H1 (cell line): ENCODE results near the gene HIVEP2. TPM values are rescaled to one million over a fixed set of nuclear protein-coding genes. Genes with fewer than 3 reads are reported as not detected.

Source experiments
- ASH2L ChIP-seq: fragments of 200-600, 300-600 bp; sonication (generic); IDR thresholded peaks from one replicate; pipeline ENCODE4 v1.7.1; 2017; ENCODE audit warnings: low read length
- CBX5 ChIP-seq: fragments of 300-800, 300-1000 bp; sonication (generic); IDR thresholded peaks from 2 replicates; pipeline ENCODE4 v1.7.1; 2016; ENCODE audit warnings: antibody characterized with exemption, low read length, low read depth
- EZH2 ChIP-seq: fragments of 200-600 bp; sonication (generic); IDR thresholded peaks from 2 replicates; pipeline ENCODE4 v1.7.1; 2012; ENCODE audit warnings: low read depth, mild to moderate bottlenecking, moderate library complexity, low read length, inconsistent platforms; ENCODE audit not compliant: severe bottlenecking
- FOSL1 ChIP-seq: IDR thresholded peaks from 2 replicates; pipeline ENCODE4 v1.6.1; 2011; ENCODE audit warnings: mild to moderate bottlenecking, low read depth, low read length, moderate library complexity; ENCODE audit not compliant: insufficient read depth
- GTF2F1 ChIP-seq: IDR thresholded peaks from 2 replicates; pipeline ENCODE4 v1.6.1; 2012; ENCODE audit warnings: low read depth, low read length, improper control_type of control experiment, borderline replicate concordance
- MAX ChIP-seq: IDR thresholded peaks from 2 replicates; pipeline ENCODE4 v1.6.1; 2012; ENCODE audit warnings: inconsistent platforms
- SAP30 ChIP-seq: fragments of 300-600 bp; sonication (generic); IDR thresholded peaks from 2 replicates; pipeline ENCODE4 v1.7.1; 2012; ENCODE audit warnings: low read length, moderate library complexity, mild to moderate bottlenecking, inconsistent platforms; ENCODE audit not compliant: insufficient read depth, insufficient replicate concordance
- polyA plus RNA-seq, 7 experiments: library from polyadenylated mRNA; depleted of rRNA in 3 of 7; stranded (reverse) in 5 of 7; unstranded in 2 of 7; fragments of >200 nt in 5 of 7; fragments of 200-250 nt in 2 of 7; gene quantifications; 1 replicate in 5 of 7; 2 replicates in 1 of 7; 4 replicates in 1 of 7; pipeline versions ENCODE4 v1.2.1 to v1.2.3, GENCODE V29; 2011 to 2013; ENCODE audit warnings: missing spikeins in 2 of 7, mixed read lengths in 2 of 7
- total RNA-seq: library from RNA; stranded (reverse); fragmentation: NEBNext Ultra II Directional; extraction: Animal tissue kit (Norgen Biotek cat#: 25700); gene quantifications from 2 replicates; pipeline ENCODE4 v1.2.1, GENCODE V29; 2021

The HIVEP2 gene
- total and polyA plus RNA-seq, 2 of the 8 experiments (the other 6 are each of a cell fraction or from before 2014, with no cell fraction given): 2.2 to 6.1 TPM

- TF ChIP-seq EZH2 (no peak), SAP30 (peak; percentile 30), MAX (peak; percentile 34; the same call in 1 of the 2 replicates), ASH2L (peak; percentile 96), FOSL1 (no peak), CBX5 (no peak), GTF2F1 (no peak)
Measured at GRCh38 chr6:142926494-142927270, 18.3 kb downstream of the HIVEP2 start (continued).
